NCI-H510A (cell line): Measurements from ENCODE around the gene THBS3.
"Not testable (repeated sequence)": the region's sequence is repeated elsewhere in the genome, so short reads cannot be mapped to it uniquely, and the experiment has no call there.

ENCODE experiments used
- DNase-seq: peaks from one replicate; lab custom pipeline; 2025; lab: John Stamatoyannopoulos, UW

The THBS3 gene

GRCh38 chr1:155173478-155174323 lies 34.0 kb downstream of the THBS3 start, which contains the start of gene TRIM46:
Gene TRIM46 (plus strand): TSS chr1:155173849. CDS start chr1:155173967, 118 bp downstream.
- DNase-seq, result peak; percentile 59

GRCh38 chr1:155172732-155173477 lies 34.8 kb downstream of the THBS3 start, which contains the start of gene KRTCAP2:
Gene KRTCAP2 (minus strand): TSS chr1:155173304. CDS start chr1:155173224, 80 bp downstream.
- peak; percentile 89 for DNase-seq

GRCh38 chr1:155171836-155172731 lies 35.6 kb downstream of the THBS3 start:
- DNase-seq, result no peak

- DNase-seq, result no peak
Observed at GRCh38 chr1:155170806-155171205, 36.9 kb downstream of the THBS3 start.

- DNase-seq, result no peak
Observed at GRCh38 chr1:155170101-155170785, 37.5 kb downstream of the THBS3 start.

GRCh38 chr1:155169541-155169940 lies 38.2 kb downstream of the THBS3 start:
- DNase-seq, result no peak

- DNase-seq, result no peak
Observed at GRCh38 chr1:155168456-155169210, 39.1 kb downstream of the THBS3 start.

- DNase-seq, result not testable (repeated sequence)
Observed at GRCh38 chr1:155168105-155168445, 39.6 kb downstream of the THBS3 start.

GRCh38 chr1:155167166-155168104 lies 40.3 kb downstream of the THBS3 start:
- DNase-seq, result peak; percentile 79

- no peak for DNase-seq
Observed at GRCh38 chr1:155166471-155167165, 41.1 kb downstream of the THBS3 start.

GRCh38 chr1:155166051-155166470 lies 41.6 kb downstream of the THBS3 start:
- DNase-seq, result no peak

GRCh38 chr1:155164625-155165024 lies 43.1 kb downstream of the THBS3 start:
- not testable (repeated sequence) for DNase-seq

GRCh38 chr1:155163785-155164184 lies 43.9 kb downstream of the THBS3 start:
- not testable (repeated sequence) for DNase-seq

GRCh38 chr1:155162631-155163030 lies 45.1 kb downstream of the THBS3 start:
- not testable (repeated sequence) for DNase-seq

- DNase-seq, result no peak
Observed at GRCh38 chr1:155160128-155160527, 47.6 kb downstream of the THBS3 start.

GRCh38 chr1:155158991-155159390 lies 48.7 kb downstream of the THBS3 start:
- DNase-seq, result no peak

GRCh38 chr1:155155996-155156643 lies 51.6 kb downstream of the THBS3 start:
- DNase-seq, result not testable (repeated sequence)
